Hematopoietic multipotent progenitor cell (in vitro differentiated cells): ENCODE measurements around the gene HMGXB4. TPM values are rescaled to one million over a fixed set of nuclear protein-coding genes. Genes with fewer than 3 reads are reported as not detected.

Experiments used
- small RNA-seq: library from RNA; depleted of rRNA; stranded (forward); fragments of <200 nt; gene quantifications from one replicate; pipeline ENCODE3, GENCODE V24; 2012
- total RNA-seq: library from RNA; depleted of rRNA; stranded (reverse); fragments of >200 nt; gene quantifications from one replicate; pipeline ENCODE4 v1.2.3, GENCODE V29; 2012

HMGXB4 gene
- total RNA-seq, 1 donor: 11.6 TPM

Small RNA genes within 50 kb of the gene (small RNA-seq; reads per million reads assigned to genes)
- gene MIR3909: 1.8 reads per million, percentile 64 among the genes with 10 or more reads in this experiment
- gene MIR6069: not detected
- gene RNU7-167P: not detected

Other genes starting within 250 kb of the HMGXB4 start
- gene ISX, start 191.3 kb upstream of the HMGXB4 start, total RNA-seq: not detected
- gene TOM1, start 42.4 kb downstream of the HMGXB4 start, total RNA-seq: 53.3 TPM
- gene HMOX1, start 123.6 kb downstream of the HMGXB4 start, total RNA-seq: 0.81 TPM
- gene MCM5, start 142.6 kb downstream of the HMGXB4 start, total RNA-seq: 192 TPM